HCT116 (cell line): ENCODE data around the gene ERAL1. TPM values are rescaled to one million over a fixed set of nuclear protein-coding genes. Genes with fewer than 3 reads are reported as not detected.
"Not testable (repeated sequence)": the region's sequence is repeated elsewhere in the genome, so short reads cannot be mapped to it uniquely, and the experiment has no call there.

Source experiments
- ATAC-seq: fragments of 200-7000 bp; cut with Tn5 transposase; 2 replicates; pipeline ENCODE4 v1.9.1; 2020; ENCODE audit warnings: mild to moderate bottlenecking, moderate library complexity
- BruUV-seq: library from RNA; stranded (reverse); fragments of 400-500 nt; replicated peaks from 2 replicates; lab custom pipeline; 2021; lab: Mats Ljungman, UMichigan
- CTCF ChIA-PET: fragments of 300-600 bp; sonication (Branson Sonifier 250); formaldehyde crosslinking; loops from one replicate; lab custom pipeline; 2021; ENCODE audit warnings: antibody characterized with exemption; lab: Charles Lee
- POLR2A ChIA-PET: fragments of 300-600, 350-600 bp; sonication (Branson Sonifier 250); formaldehyde crosslinking; loops from one replicate; lab custom pipeline; 2021; ENCODE audit warnings: antibody characterized with exemption; lab: Charles Lee
- RAD21 ChIA-PET, 2 experiments: fragments of 300-600 bp; sonication (Branson Sonifier 250); formaldehyde crosslinking; loops; one replicate each; lab custom pipeline; 2023; ENCODE audit warnings: low total read pairs in 2 of 2; ENCODE audit not compliant: uncharacterized antibody in 2 of 2, unreplicated experiment in 2 of 2, low non-redundant PET in 1 of 2; lab: Charles Lee
- DNase-seq: peaks from one replicate; pipeline ENCODE4 v3.0.0-alpha.2; 2010; ENCODE audit warnings: low read depth, low spot score
- H2AFZ ChIP-seq: fragments of 200-600 bp; shearing (Covaris generic), sonication (generic); 2 replicates; pipeline ENCODE4 v1.6.1; 2017; ENCODE audit warnings: low read depth, mixed run types, mixed read lengths, antibody characterized with exemption, low read length; ENCODE audit not compliant: poor library complexity, severe bottlenecking
- H3K27ac ChIP-seq: 2 replicates; pipeline ENCODE4 v1.5.1; 2012; ENCODE audit warnings: low read depth, low read length
- H3K27me3 ChIP-seq: fragments of 200-600 bp; sonication (generic); 2 replicates; pipeline ENCODE4 v1.6.1; 2016; ENCODE audit warnings: mixed run types, low read length, mixed read lengths; ENCODE audit not compliant: insufficient read depth
- H3K36me3 ChIP-seq, 2 experiments: fragments of 200-500 bp in 1 of 2; fragments of 200-600 bp in 1 of 2; sonication (Bioruptor generic) in 1 of 2; sonication (generic) in 1 of 2; 2 replicates each; pipeline versions ENCODE4 v1.5.1 to v1.6.1; 2014 to 2016; ENCODE audit warnings: low read length in 2 of 2, inconsistent platforms in 1 of 2, mixed read lengths in 1 of 2, mixed run types in 1 of 2; ENCODE audit not compliant: insufficient read depth in 2 of 2, control insufficient read depth in 1 of 2
- H3K4me1 ChIP-seq, 2 experiments: fragments of 200-600 bp in 1 of 2; sonication (generic) in 1 of 2; 2 replicates each; pipeline versions ENCODE4 v1.5.1 to v1.6.1; 2012 to 2017; ENCODE audit warnings: low read length in 2 of 2, inconsistent platforms in 1 of 2, mild to moderate bottlenecking in 1 of 2, mixed read lengths in 1 of 2, mixed run types in 1 of 2, moderate library complexity in 1 of 2; ENCODE audit not compliant: insufficient read depth in 2 of 2, control insufficient read depth in 1 of 2
- H3K4me2 ChIP-seq: fragments of 200-600 bp; sonication (generic); 2 replicates; pipeline ENCODE4 v1.6.1; 2017; ENCODE audit warnings: mixed run types, low read length, mixed read lengths
- H3K4me3 ChIP-seq, 2 experiments: fragments of 200-600 bp in 1 of 2; sonication (generic) in 1 of 2; replicated peaks in 1 of 2; 2 replicates each; pipeline ENCODE4 v1.5.1; 2011 to 2016; ENCODE audit warnings: low read length in 2 of 2, control low read depth in 1 of 2, low read depth in 1 of 2, mild to moderate bottlenecking in 1 of 2, mixed read lengths in 1 of 2, mixed run types in 1 of 2
- H3K79me2 ChIP-seq: fragments of 200-600 bp; sonication (generic); 2 replicates; pipeline ENCODE4 v1.6.1; 2017; ENCODE audit warnings: mild to moderate bottlenecking, mixed run types, low read length, moderate library complexity, mixed read lengths; ENCODE audit not compliant: insufficient read depth
- H3K9ac ChIP-seq: fragments of 200-600 bp; sonication (generic); 2 replicates; pipeline ENCODE4 v1.6.1; 2016; ENCODE audit warnings: low read length, mixed read lengths
- H3K9me2 ChIP-seq: fragments of 200-600 bp; sonication (generic), shearing (Covaris generic); 2 replicates; pipeline ENCODE4 v1.6.1; 2017; ENCODE audit warnings: mixed run types, mild to moderate bottlenecking, moderate library complexity; ENCODE audit not compliant: insufficient read depth
- H3K9me3 ChIP-seq, 2 experiments: fragments of 200-500 bp in 1 of 2; fragments of 200-600 bp in 1 of 2; sonication (Bioruptor generic) in 1 of 2; sonication (generic) in 1 of 2; 2 replicates each; pipeline ENCODE4 v1.6.1; 2014 to 2017; ENCODE audit warnings: low read length in 2 of 2, mixed read lengths in 2 of 2, inconsistent platforms in 1 of 2, low read depth in 1 of 2, mild to moderate bottlenecking in 1 of 2, mixed run types in 1 of 2, moderate library complexity in 1 of 2; ENCODE audit not compliant: control insufficient read depth in 1 of 2, insufficient read depth in 1 of 2
- H4K20me1 ChIP-seq: fragments of 200-600 bp; sonication (generic), shearing (Covaris generic); 2 replicates; pipeline ENCODE4 v1.6.1; 2017; ENCODE audit warnings: mixed run types, mild to moderate bottlenecking, moderate library complexity; ENCODE audit not compliant: insufficient read depth
- CEBPB ChIP-seq: IDR thresholded peaks from 2 replicates; pipeline ENCODE4 v1.6.1; 2012; ENCODE audit warnings: low read depth
- RAD21 ChIP-seq: IDR thresholded peaks from 2 replicates; pipeline ENCODE4 v1.6.1; 2012; ENCODE audit warnings: low read depth, mild to moderate bottlenecking
- ZNF274 ChIP-seq: fragments of 200-500 bp; sonication (Bioruptor generic); IDR thresholded peaks from 2 replicates; pipeline ENCODE4 v1.6.1; 2014; ENCODE audit warnings: mild to moderate bottlenecking, low read depth, low read length, inconsistent platforms
- intact Hi-C: fragments of 100-400 bp; cut with micrococcal nuclease; formaldehyde crosslinking; loops from 2 replicates; pipeline ENCODE4 v1.10.0; 2022
- total RNA-seq: library from RNA; stranded (reverse); gene quantifications from one replicate; pipeline ENCODE4 v1.2.1, GENCODE V29; 2021; ENCODE audit not compliant: unreplicated experiment
- TF ChIP-seq, protein P1 (sequence below), 3 experiments: fragments of 200-600 bp in 1 of 3; sonication (generic) in 1 of 3; IDR thresholded peaks in 2 of 3; conservative IDR thresholded peaks in 1 of 3; 2 replicates each; pipeline ENCODE4 v1.5.1; 2012 to 2017; ENCODE audit warnings: low read depth in 2 of 3, low read length in 2 of 3, antibody characterized with exemption in 1 of 3, borderline replicate concordance in 1 of 3, control low read depth in 1 of 3, mild to moderate bottlenecking in 1 of 3, mixed read lengths in 1 of 3, mixed run types in 1 of 3, moderate library complexity in 1 of 3; ENCODE audit not compliant: insufficient read depth in 1 of 3
- TF ChIP-seq, protein P2 (sequence below): IDR thresholded peaks from 2 replicates; pipeline ENCODE4 v1.6.1; 2012; ENCODE audit warnings: low read depth

The ERAL1 gene
- total RNA-seq, 1 experiment from 2014 or later, result 52.0 TPM

DNA sequence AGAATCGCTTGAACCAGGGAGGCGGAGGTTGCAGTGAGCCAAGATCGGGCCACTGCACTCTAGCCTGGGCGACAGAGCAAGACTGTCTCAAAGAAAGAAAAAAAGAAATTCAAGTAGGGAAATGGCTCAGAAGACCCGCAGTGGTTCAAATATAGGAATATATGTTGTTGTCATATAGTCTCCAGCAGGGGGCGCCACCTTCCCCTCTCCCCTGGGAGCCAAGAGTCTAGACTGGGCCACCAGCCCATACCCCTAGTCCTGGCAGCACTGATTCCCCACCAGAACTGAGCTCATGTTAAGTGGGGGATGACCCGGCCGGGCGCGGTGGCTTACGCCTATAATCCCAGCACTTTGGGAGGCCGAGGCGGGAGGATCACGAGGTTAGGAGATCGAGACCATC lies 6.1 kb upstream of the ERAL1 start:
- H3K4me1 ChIP-seq, H3K27me3 ChIP-seq, H4K20me1 ChIP-seq, H3K4me3 ChIP-seq, H3K9ac ChIP-seq, BruUV-seq, H3K9me2 ChIP-seq, H3K27ac ChIP-seq, H3K36me3 ChIP-seq, H3K9me3 ChIP-seq, H2AFZ ChIP-seq, H3K79me2 ChIP-seq, H3K4me2 ChIP-seq: not testable (repeated sequence)
- ChIA-PET POLR2A (interaction anchor here (1.0 kb wide), 1 partner anchor 129 kb away, joined by 3 read pairs; the partner anchor contains the start of gene RPL23A), RAD21 (interaction anchor here (0.6 to 1.7 kb wide), 2 partner anchors 34 to 85 kb away, joined by 4 to 5 read pairs; no protein-coding TSS in a partner anchor), CTCF (interaction anchor here (0.6 to 1.2 kb wide), 4 partner anchors 34 to 1221 kb away, joined by 3 to 4 read pairs (median 3); no protein-coding TSS in a partner anchor)
- intact Hi-C loops, result loop anchor here (2.0 kb wide), 1 partner anchor 122 kb away; the partner anchor contains the start of gene TLCD1
- ATAC-seq, result peak; percentile 83
- TF ChIP-seq, protein P1, sequence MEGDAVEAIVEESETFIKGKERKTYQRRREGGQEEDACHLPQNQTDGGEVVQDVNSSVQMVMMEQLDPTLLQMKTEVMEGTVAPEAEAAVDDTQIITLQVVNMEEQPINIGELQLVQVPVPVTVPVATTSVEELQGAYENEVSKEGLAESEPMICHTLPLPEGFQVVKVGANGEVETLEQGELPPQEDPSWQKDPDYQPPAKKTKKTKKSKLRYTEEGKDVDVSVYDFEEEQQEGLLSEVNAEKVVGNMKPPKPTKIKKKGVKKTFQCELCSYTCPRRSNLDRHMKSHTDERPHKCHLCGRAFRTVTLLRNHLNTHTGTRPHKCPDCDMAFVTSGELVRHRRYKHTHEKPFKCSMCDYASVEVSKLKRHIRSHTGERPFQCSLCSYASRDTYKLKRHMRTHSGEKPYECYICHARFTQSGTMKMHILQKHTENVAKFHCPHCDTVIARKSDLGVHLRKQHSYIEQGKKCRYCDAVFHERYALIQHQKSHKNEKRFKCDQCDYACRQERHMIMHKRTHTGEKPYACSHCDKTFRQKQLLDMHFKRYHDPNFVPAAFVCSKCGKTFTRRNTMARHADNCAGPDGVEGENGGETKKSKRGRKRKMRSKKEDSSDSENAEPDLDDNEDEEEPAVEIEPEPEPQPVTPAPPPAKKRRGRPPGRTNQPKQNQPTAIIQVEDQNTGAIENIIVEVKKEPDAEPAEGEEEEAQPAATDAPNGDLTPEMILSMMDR (IDR thresholded peaks at IDR 0.05 in 2 of 3, conservative IDR thresholded peaks at IDR 0.05 in 1 of 3; ENCODE audit: borderline replicate concordance in 1 of 3, insufficient read depth in 1 of 3, low read depth in 2 of 3, low read length in 2 of 3), result peak; percentile 33 to 65 (median 52); a peak in 5 of 6 replicates
- 0 out of 2 replicates have a peak, but pooled peaks have one; percentile 14 for TF ChIP-seq RAD21
- peak; percentile 12 for DNase-seq

DNA sequence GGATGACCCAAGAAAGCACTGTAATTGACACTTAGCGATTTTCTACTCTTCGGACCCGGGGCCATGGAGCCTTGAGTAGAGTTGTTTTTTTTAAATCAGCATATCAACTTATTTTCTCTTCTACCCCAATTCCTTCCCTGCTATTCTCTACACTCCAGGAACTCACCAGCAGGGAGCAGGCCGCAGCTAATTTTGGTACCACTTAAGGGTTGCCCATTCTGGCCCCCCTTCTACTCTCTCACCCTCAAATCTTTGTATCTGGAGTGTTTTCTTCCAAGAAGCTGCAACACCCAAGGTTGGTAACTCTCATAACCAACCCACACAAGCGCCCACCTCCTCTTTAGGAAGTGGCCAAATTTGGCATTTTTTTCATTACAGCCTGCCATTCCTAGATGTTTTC lies 5.5 kb upstream of the ERAL1 start:
- H3K79me2 ChIP-seq, result no peaks in the 10 kb centered on the region
- H3K4me3 ChIP-seq, result no peak overlapping the region
- intact Hi-C loops, result loop anchor here (2.0 kb wide), 1 partner anchor 122 kb away; the partner anchor contains the start of gene TLCD1
- ChIA-PET POLR2A (interaction anchor here (1.0 kb wide), 1 partner anchor 130 kb away, joined by 3 read pairs; the partner anchor contains the start of gene RPL23A), RAD21 (interaction anchor here (0.6 to 1.7 kb wide), 2 partner anchors 34 to 86 kb away, joined by 4 to 5 read pairs; no protein-coding TSS in a partner anchor), CTCF (interaction anchor here (0.6 to 1.2 kb wide), 4 partner anchors 35 to 1221 kb away, joined by 3 to 4 read pairs (median 3); no protein-coding TSS in a partner anchor)
- no peak overlapping the region for H2AFZ ChIP-seq
- ATAC-seq, result no peak
- H3K4me1 ChIP-seq, result peaks cover 3% of the 10 kb centered on the region in 2 experiments; a peak in 3 of 4 replicates
- no TSS peak for BruUV-seq
- no peaks in the 10 kb centered on the region for H3K36me3 ChIP-seq
- TF ChIP-seq, protein P2, sequence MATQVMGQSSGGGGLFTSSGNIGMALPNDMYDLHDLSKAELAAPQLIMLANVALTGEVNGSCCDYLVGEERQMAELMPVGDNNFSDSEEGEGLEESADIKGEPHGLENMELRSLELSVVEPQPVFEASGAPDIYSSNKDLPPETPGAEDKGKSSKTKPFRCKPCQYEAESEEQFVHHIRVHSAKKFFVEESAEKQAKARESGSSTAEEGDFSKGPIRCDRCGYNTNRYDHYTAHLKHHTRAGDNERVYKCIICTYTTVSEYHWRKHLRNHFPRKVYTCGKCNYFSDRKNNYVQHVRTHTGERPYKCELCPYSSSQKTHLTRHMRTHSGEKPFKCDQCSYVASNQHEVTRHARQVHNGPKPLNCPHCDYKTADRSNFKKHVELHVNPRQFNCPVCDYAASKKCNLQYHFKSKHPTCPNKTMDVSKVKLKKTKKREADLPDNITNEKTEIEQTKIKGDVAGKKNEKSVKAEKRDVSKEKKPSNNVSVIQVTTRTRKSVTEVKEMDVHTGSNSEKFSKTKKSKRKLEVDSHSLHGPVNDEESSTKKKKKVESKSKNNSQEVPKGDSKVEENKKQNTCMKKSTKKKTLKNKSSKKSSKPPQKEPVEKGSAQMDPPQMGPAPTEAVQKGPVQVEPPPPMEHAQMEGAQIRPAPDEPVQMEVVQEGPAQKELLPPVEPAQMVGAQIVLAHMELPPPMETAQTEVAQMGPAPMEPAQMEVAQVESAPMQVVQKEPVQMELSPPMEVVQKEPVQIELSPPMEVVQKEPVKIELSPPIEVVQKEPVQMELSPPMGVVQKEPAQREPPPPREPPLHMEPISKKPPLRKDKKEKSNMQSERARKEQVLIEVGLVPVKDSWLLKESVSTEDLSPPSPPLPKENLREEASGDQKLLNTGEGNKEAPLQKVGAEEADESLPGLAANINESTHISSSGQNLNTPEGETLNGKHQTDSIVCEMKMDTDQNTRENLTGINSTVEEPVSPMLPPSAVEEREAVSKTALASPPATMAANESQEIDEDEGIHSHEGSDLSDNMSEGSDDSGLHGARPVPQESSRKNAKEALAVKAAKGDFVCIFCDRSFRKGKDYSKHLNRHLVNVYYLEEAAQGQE, result no peak
- TF ChIP-seq RAD21 (peak; percentile 15; the same call in 1 of the 2 replicates), CEBPB (no peak), ZNF274 (no peak)
- TF ChIP-seq, protein P1 (IDR thresholded peaks at IDR 0.05 in 2 of 3, conservative IDR thresholded peaks at IDR 0.05 in 1 of 3; ENCODE audit: borderline replicate concordance in 1 of 3, insufficient read depth in 1 of 3, low read depth in 2 of 3, low read length in 2 of 3), result 0 out of 6 replicates have a peak, but pooled peaks of 2 of the 3 experiments have one; percentile 8 to 15
- DNase-seq, result no peak
- no peaks in the 10 kb centered on the region for H3K9me2 ChIP-seq
- no peaks in the 10 kb centered on the region for H4K20me1 ChIP-seq
- H3K9me3 ChIP-seq, result no peaks in the 10 kb centered on the region
- H3K9ac ChIP-seq, result no peak overlapping the region
- H3K4me2 ChIP-seq, result no peak overlapping the region
- H3K27me3 ChIP-seq, result no peaks in the 10 kb centered on the region
- H3K27ac ChIP-seq, result no peak overlapping the region
